Epidermal melanocyte (primary cell): Measurements from ENCODE around the gene PLEKHN1.
"Not testable (repeated sequence)": the region's sequence is repeated elsewhere in the genome, so short reads cannot be mapped to it uniquely, and the experiment has no call there.

Experiments used
- DNase-seq: peaks from one replicate; pipeline ENCODE4 v3.0.0; 2011; ENCODE audit warnings: low spot score; ENCODE audit not compliant: insufficient read length

PLEKHN1 gene

GRCh38 chr1:974293-974640 is 8.0 kb downstream of the PLEKHN1 start:
- DNase-seq: no peak

- DNase-seq: no peak
These were observed 8.5 kb downstream of the PLEKHN1 start for GRCh38 chr1:974687-975328.

GRCh38 chr1:975365-975764 is 9.1 kb downstream of the PLEKHN1 start:
- no peak for DNase-seq

- DNase-seq: peak; percentile 95
These were observed 9.8 kb downstream of the PLEKHN1 start for GRCh38 chr1:975896-976683.

- DNase-seq: not testable (repeated sequence)
These were observed 10.5 kb downstream of the PLEKHN1 start for GRCh38 chr1:976791-977190.

- no peak for DNase-seq
These were observed 12.0 kb downstream of the PLEKHN1 start for GRCh38 chr1:978069-978834.

- DNase-seq: no peak
These were observed 12.8 kb downstream of the PLEKHN1 start for GRCh38 chr1:978835-979743.

GRCh38 chr1:979744-980072 is 13.4 kb downstream of the PLEKHN1 start:
- DNase-seq: no peak

- no peak for DNase-seq
These were observed 13.9 kb downstream of the PLEKHN1 start for GRCh38 chr1:980137-980571.

GRCh38 chr1:980602-981395 is 14.5 kb downstream of the PLEKHN1 start:
- DNase-seq: no peak

GRCh38 chr1:981491-981954 is 15.2 kb downstream of the PLEKHN1 start:
- DNase-seq: no peak

GRCh38 chr1:981955-982558 is 15.8 kb downstream of the PLEKHN1 start, which contains the start of gene PERM1:
Gene PERM1 (minus strand): TSS chr1:982093. CDS start chr1:981029, 1,064 bp downstream.
- DNase-seq: no peak

- DNase-seq: no peak
These were observed 16.6 kb downstream of the PLEKHN1 start for GRCh38 chr1:982765-983436.

GRCh38 chr1:983798-984475 is 17.7 kb downstream of the PLEKHN1 start:
- peak; percentile 77 for DNase-seq

GRCh38 chr1:984476-984814 is 18.2 kb downstream of the PLEKHN1 start:
- no peak for DNase-seq

- no peak for DNase-seq
These were observed 18.8 kb downstream of the PLEKHN1 start for GRCh38 chr1:985126-985525.

GRCh38 chr1:988061-988460 is 21.8 kb downstream of the PLEKHN1 start:
- DNase-seq: not testable (repeated sequence)

GRCh38 chr1:991275-991674 is 25.0 kb downstream of the PLEKHN1 start:
- not testable (repeated sequence) for DNase-seq

- DNase-seq: no peak
These were observed 25.6 kb downstream of the PLEKHN1 start for GRCh38 chr1:991895-992294.
